MCF 10A (cell line): ENCODE measurements around the gene PGM1. TPM values are rescaled to one million over a fixed set of nuclear protein-coding genes. Genes with fewer than 3 reads are reported as not detected.

Source experiments
- BruUV-seq: library from RNA; stranded (reverse); fragments of 400-500 nt; replicated peaks from 2 replicates; lab custom pipeline; 2021; lab: Mats Ljungman, UMichigan
- CTCF ChIA-PET: fragments of 300-600 bp; sonication (Branson Sonifier 250); formaldehyde crosslinking; extraction: SDS; loops from one replicate; lab custom pipeline; 2021; ENCODE audit warnings: antibody characterized with exemption, inconsistent platforms; lab: Yijun Ruan, JAX
- POLR2A ChIA-PET: fragments of 300-600, 350-650 bp; sonication (Branson Sonifier 250); formaldehyde crosslinking; extraction: SDS; loops from one replicate; lab custom pipeline; 2020; ENCODE audit warnings: antibody characterized with exemption, inconsistent platforms; lab: Yijun Ruan, JAX
- DNase-seq: peaks from one replicate; pipeline ENCODE4 v3.0.0-alpha.2; 2018; ENCODE audit not compliant: unreplicated experiment
- H3K27ac Mint-ChIP-seq: one replicate; pipeline ENCODE4 v1.8.0; 2022; ENCODE audit warnings: mild to moderate bottlenecking, low read depth, mixed read lengths; ENCODE audit not compliant: unreplicated experiment
- H3K27me3 Mint-ChIP-seq: one replicate; pipeline ENCODE4 v1.8.0; 2022; ENCODE audit warnings: mixed read lengths; ENCODE audit not compliant: insufficient read depth, unreplicated experiment
- H3K36me3 Mint-ChIP-seq: one replicate; pipeline ENCODE4 v1.8.0; 2022; ENCODE audit warnings: mild to moderate bottlenecking, moderate library complexity, mixed read lengths; ENCODE audit not compliant: insufficient read depth, unreplicated experiment
- H3K4me1 Mint-ChIP-seq: one replicate; pipeline ENCODE4 v1.8.0; 2022; ENCODE audit warnings: mixed read lengths; ENCODE audit not compliant: insufficient read depth, unreplicated experiment
- H3K4me3 Mint-ChIP-seq: one replicate; pipeline ENCODE4 v1.8.0; 2022; ENCODE audit warnings: mild to moderate bottlenecking, moderate library complexity, mixed read lengths; ENCODE audit not compliant: unreplicated experiment
- H3K9me3 Mint-ChIP-seq: one replicate; pipeline ENCODE4 v1.8.0; 2022; ENCODE audit warnings: mixed read lengths; ENCODE audit not compliant: unreplicated experiment
- CTCF ChIP-seq: fragments of 200-600 bp; IDR thresholded peaks from one replicate; pipeline ENCODE4 v1.8.0; 2022; ENCODE audit warnings: antibody characterized with exemption, mild to moderate bottlenecking; ENCODE audit not compliant: unreplicated experiment
- intact Hi-C: fragments of 100-400 bp; cut with micrococcal nuclease; formaldehyde crosslinking; loops from 2 replicates; pipeline ENCODE4 v1.14.1; 2022
- total RNA-seq: library from RNA; stranded (reverse); gene quantifications from 2 replicates; pipeline ENCODE4 v1.2.3, GENCODE V29; 2022

PGM1 gene
- total RNA-seq, 1 experiment from 2014 or later = 60.2 TPM

- BruUV-seq = no TSS peak
- DNase-seq = no peak
- CTCF ChIA-PET = interaction anchor here (0.6 to 3.4 kb wide), 6 partner anchors 44 to 882 kb away, joined by 3 to 17 read pairs (median 3); no protein-coding TSS in a partner anchor
- intact Hi-C loops = loop anchor here (5.0 kb wide), 3 partner anchors 43 to 543 kb away; no protein-coding TSS in a partner anchor
- peaks cover 7% of the 10 kb centered on the region for H3K36me3 Mint-ChIP-seq
- POLR2A ChIA-PET = no interaction called here
- no peak for TF ChIP-seq CTCF
- H3K27ac Mint-ChIP-seq = peak overlapping the region; percentile 63
- no peaks in the 10 kb centered on the region for H3K9me3 Mint-ChIP-seq
- no peaks in the 10 kb centered on the region for H3K27me3 Mint-ChIP-seq
- H3K4me1 Mint-ChIP-seq = peaks cover 11% of the 10 kb centered on the region
- H3K4me3 Mint-ChIP-seq = no peak overlapping the region
Observed at GRCh38 chr1:63619558-63619957, 26.3 kb downstream of the PGM1 start.

- H3K36me3 Mint-ChIP-seq = peaks cover 7% of the 10 kb centered on the region
- intact Hi-C loops = no loop called here
- H3K27me3 Mint-ChIP-seq = no peaks in the 10 kb centered on the region
- no peaks in the 10 kb centered on the region for H3K9me3 Mint-ChIP-seq
- no peak overlapping the region for H3K27ac Mint-ChIP-seq
- peaks cover 23% of the 10 kb centered on the region for H3K4me1 Mint-ChIP-seq
- POLR2A ChIA-PET = interaction anchor here (0.9 to 1.4 kb wide), 2 partner anchors 9 to 41 kb away, joined by 3 to 5 read pairs; no protein-coding TSS in a partner anchor
- BruUV-seq = no TSS peak
- CTCF ChIA-PET = interaction anchor here (0.9 to 3.4 kb wide), 4 partner anchors 13 to 627 kb away, joined by 3 to 17 read pairs (median 4); no protein-coding TSS in a partner anchor
- no peak overlapping the region for H3K4me3 Mint-ChIP-seq
- no peak for TF ChIP-seq CTCF
- no peak for DNase-seq
Observed at GRCh38 chr1:63620671-63621070, 27.5 kb downstream of the PGM1 start.

GRCh38 chr1:63621075-63621474 is 27.9 kb downstream of the PGM1 start:
- Mint-ChIP-seq H3K27me3 (no peaks in the 10 kb centered on the region), H3K36me3 (peaks cover 7% of the 10 kb centered on the region), H3K4me3 (no peak overlapping the region), H3K27ac (no peak overlapping the region), H3K9me3 (no peaks in the 10 kb centered on the region), H3K4me1 (peaks cover 27% of the 10 kb centered on the region)
- DNase-seq = no peak
- no TSS peak for BruUV-seq
- intact Hi-C loops = no loop called here
- POLR2A ChIA-PET = interaction anchor here (0.9 to 1.4 kb wide), 2 partner anchors 9 to 41 kb away, joined by 3 to 5 read pairs; no protein-coding TSS in a partner anchor
- TF ChIP-seq CTCF = no peak
- CTCF ChIA-PET = interaction anchor here (0.7 to 3.4 kb wide), 7 partner anchors 13 to 626 kb away, joined by 3 to 17 read pairs (median 4); no protein-coding TSS in a partner anchor

GRCh38 chr1:63621698-63622097 is 28.5 kb downstream of the PGM1 start:
- CTCF ChIA-PET = interaction anchor here (0.7 to 3.4 kb wide), 7 partner anchors 10 to 625 kb away, joined by 3 to 17 read pairs (median 4); no protein-coding TSS in a partner anchor
- DNase-seq = no peak
- Mint-ChIP-seq H3K27me3 (no peaks in the 10 kb centered on the region), H3K4me3 (no peak overlapping the region), H3K4me1 (peaks cover 27% of the 10 kb centered on the region), H3K36me3 (peaks cover 7% of the 10 kb centered on the region), H3K9me3 (no peaks in the 10 kb centered on the region), H3K27ac (no peak overlapping the region)
- POLR2A ChIA-PET = interaction anchor here (1.4 kb wide), 1 partner anchor 40 kb away, joined by 5 read pairs; no protein-coding TSS in a partner anchor
- no TSS peak for BruUV-seq
- TF ChIP-seq CTCF = no peak
- intact Hi-C loops = no loop called here
